Measurements from ENCODE around the gene HSPBP1.

Gene HSPBP1

GRCh38 chr19:55299991-55300390 is 20.1 kb upstream of the HSPBP1 start:
- H3K36me3 ChIP-seq (ENCODE audit: control insufficient read depth in 5 of 5, insufficient read depth in 5 of 5, low read length in 5 of 5): no peaks in the 10 kb centered on the region
- H3K9me3 ChIP-seq (ENCODE audit: control insufficient read depth in 5 of 5, low read length in 5 of 5): no peaks in the 10 kb centered on the region
- no peak overlapping the region for H3K27ac ChIP-seq (ENCODE audit: low read depth, low read length)
- peaks cover 0 to 11% (median 9%) of the 10 kb centered on the region in 5 donors for H3K4me1 ChIP-seq (ENCODE audit: control insufficient read depth in 5 of 5, insufficient read depth in 5 of 5, low read length in 5 of 5)
- H3K27me3 ChIP-seq (ENCODE audit: control insufficient read depth in 5 of 5, insufficient read depth in 4 of 5, low read length in 5 of 5): peaks cover 0 to 6% (median 0%) of the 10 kb centered on the region in 5 donors
- H3K4me3 ChIP-seq (ENCODE audit: low read depth in 1 of 5, low read length in 5 of 5): no peak overlapping the region
- H3K9ac ChIP-seq (ENCODE audit: low read length in 5 of 5): no peak overlapping the region

GRCh38 chr19:55297267-55297666 is 17.4 kb upstream of the HSPBP1 start:
- Histone ChIP-seq H3K4me1 (ENCODE audit: control insufficient read depth in 5 of 5, insufficient read depth in 5 of 5, low read length in 5 of 5) (peaks cover 0 to 11% (median 9%) of the 10 kb centered on the region in 5 donors), H3K4me3 (ENCODE audit: low read depth in 1 of 5, low read length in 5 of 5) (no peak overlapping the region), H3K27me3 (ENCODE audit: control insufficient read depth in 5 of 5, insufficient read depth in 4 of 5, low read length in 5 of 5) (peaks cover 0 to 6% (median 0%) of the 10 kb centered on the region in 5 donors), H3K27ac (ENCODE audit: low read depth, low read length) (no peak overlapping the region), H3K9me3 (ENCODE audit: control insufficient read depth in 5 of 5, low read length in 5 of 5) (no peaks in the 10 kb centered on the region), H3K9ac (ENCODE audit: low read length in 5 of 5) (peak overlapping the region in 1 of 5 donors; percentile 30), H3K36me3 (ENCODE audit: control insufficient read depth in 5 of 5, insufficient read depth in 5 of 5, low read length in 5 of 5) (no peaks in the 10 kb centered on the region)

GRCh38 chr19:55289117-55289796 is 9.3 kb upstream of the HSPBP1 start:
- H3K27ac ChIP-seq (ENCODE audit: low read depth, low read length): no peak overlapping the region

GRCh38 chr19:55287361-55288079 is 7.6 kb upstream of the HSPBP1 start:
- Histone ChIP-seq H3K27ac (ENCODE audit: low read depth, low read length) (no peak overlapping the region), H3K9ac (ENCODE audit: low read length in 5 of 5) (no peak overlapping the region), H3K4me3 (ENCODE audit: low read depth in 1 of 5, low read length in 5 of 5) (no peak overlapping the region), H3K27me3 (ENCODE audit: control insufficient read depth in 5 of 5, insufficient read depth in 4 of 5, low read length in 5 of 5) (peaks cover 8 to 22% (median 14%) of the 10 kb centered on the region in 5 donors), H3K9me3 (ENCODE audit: control insufficient read depth in 5 of 5, low read length in 5 of 5) (no peaks in the 10 kb centered on the region), H3K4me1 (ENCODE audit: control insufficient read depth in 5 of 5, insufficient read depth in 5 of 5, low read length in 5 of 5) (no peaks in the 10 kb centered on the region), H3K36me3 (ENCODE audit: control insufficient read depth in 5 of 5, insufficient read depth in 5 of 5, low read length in 5 of 5) (no peaks in the 10 kb centered on the region)

More at GRCh38 chr19:55289117-55289796, 9.3 kb upstream of the HSPBP1 start:
- Histone ChIP-seq H3K4me1 (ENCODE audit: control insufficient read depth in 5 of 5, insufficient read depth in 5 of 5, low read length in 5 of 5) (no peaks in the 10 kb centered on the region), H3K4me3 (ENCODE audit: low read depth in 1 of 5, low read length in 5 of 5) (no peak overlapping the region), H3K27me3 (ENCODE audit: control insufficient read depth in 5 of 5, insufficient read depth in 4 of 5, low read length in 5 of 5) (peaks cover 0 to 14% (median 5%) of the 10 kb centered on the region in 5 donors), H3K9ac (ENCODE audit: low read length in 5 of 5) (no peak overlapping the region), H3K36me3 (ENCODE audit: control insufficient read depth in 5 of 5, insufficient read depth in 5 of 5, low read length in 5 of 5) (no peaks in the 10 kb centered on the region), H3K9me3 (ENCODE audit: control insufficient read depth in 5 of 5, low read length in 5 of 5) (no peaks in the 10 kb centered on the region)

GRCh38 chr19:55285229-55285890 is 5.5 kb upstream of the HSPBP1 start:
- Histone ChIP-seq H3K36me3 (ENCODE audit: control insufficient read depth in 5 of 5, insufficient read depth in 5 of 5, low read length in 5 of 5) (no peaks in the 10 kb centered on the region), H3K4me3 (ENCODE audit: low read depth in 1 of 5, low read length in 5 of 5) (no peak overlapping the region), H3K27ac (ENCODE audit: low read depth, low read length) (no peak overlapping the region), H3K4me1 (ENCODE audit: control insufficient read depth in 5 of 5, insufficient read depth in 5 of 5, low read length in 5 of 5) (peaks cover 0 to 9% (median 5%) of the 10 kb centered on the region in 5 donors), H3K27me3 (ENCODE audit: control insufficient read depth in 5 of 5, insufficient read depth in 4 of 5, low read length in 5 of 5) (peaks cover 8 to 22% (median 14%) of the 10 kb centered on the region in 5 donors), H3K9ac (ENCODE audit: low read length in 5 of 5) (no peak overlapping the region), H3K9me3 (ENCODE audit: control insufficient read depth in 5 of 5, low read length in 5 of 5) (no peaks in the 10 kb centered on the region)

DNA sequence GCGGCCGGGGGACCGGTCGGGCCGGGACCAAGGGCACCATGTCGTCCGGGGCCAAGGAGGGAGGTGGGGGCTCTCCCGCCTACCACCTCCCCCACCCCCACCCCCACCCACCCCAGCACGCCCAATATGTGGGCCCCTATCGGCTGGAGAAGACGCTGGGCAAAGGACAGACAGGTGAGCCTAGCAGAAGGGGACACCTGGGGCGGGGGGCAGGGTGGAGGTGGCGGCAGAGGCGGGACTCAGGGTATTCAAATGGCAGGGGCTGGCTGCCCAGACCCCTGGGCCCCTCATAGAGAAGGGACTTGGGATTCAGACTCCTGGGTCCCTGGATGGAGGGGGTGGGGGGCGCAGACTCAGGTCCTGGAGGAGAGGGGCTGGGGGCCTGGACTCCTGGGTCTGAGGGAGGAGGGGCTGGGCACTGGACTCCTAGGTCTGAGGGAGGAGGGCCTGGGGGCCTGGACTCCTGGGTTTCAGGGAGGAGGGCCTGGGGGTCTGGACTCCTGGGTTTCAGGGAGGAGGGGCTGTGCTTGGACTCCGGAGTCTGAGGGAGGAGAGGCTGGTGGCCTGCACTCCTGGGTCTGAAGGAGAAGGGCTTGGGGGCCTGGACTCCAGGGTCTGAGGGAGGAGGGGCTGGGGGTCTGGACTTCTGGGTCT is 4.6 kb upstream of the HSPBP1 start:
- no peak overlapping the region for H3K27ac ChIP-seq (ENCODE audit: low read depth, low read length)
- H3K9me3 ChIP-seq (ENCODE audit: control insufficient read depth in 5 of 5, low read length in 5 of 5): no peaks in the 10 kb centered on the region
- H3K27me3 ChIP-seq (ENCODE audit: control insufficient read depth in 5 of 5, insufficient read depth in 4 of 5, low read length in 5 of 5): peaks cover 8 to 22% (median 14%) of the 10 kb centered on the region in 5 donors
- H3K36me3 ChIP-seq (ENCODE audit: control insufficient read depth in 5 of 5, insufficient read depth in 5 of 5, low read length in 5 of 5): no peaks in the 10 kb centered on the region
- H3K9ac ChIP-seq (ENCODE audit: low read length in 5 of 5): no peak overlapping the region
- H3K4me3 ChIP-seq (ENCODE audit: low read depth in 1 of 5, low read length in 5 of 5): no peak overlapping the region
- H3K4me1 ChIP-seq (ENCODE audit: control insufficient read depth in 5 of 5, insufficient read depth in 5 of 5, low read length in 5 of 5): peaks cover 0 to 16% (median 8%) of the 10 kb centered on the region in 5 donors

DNA sequence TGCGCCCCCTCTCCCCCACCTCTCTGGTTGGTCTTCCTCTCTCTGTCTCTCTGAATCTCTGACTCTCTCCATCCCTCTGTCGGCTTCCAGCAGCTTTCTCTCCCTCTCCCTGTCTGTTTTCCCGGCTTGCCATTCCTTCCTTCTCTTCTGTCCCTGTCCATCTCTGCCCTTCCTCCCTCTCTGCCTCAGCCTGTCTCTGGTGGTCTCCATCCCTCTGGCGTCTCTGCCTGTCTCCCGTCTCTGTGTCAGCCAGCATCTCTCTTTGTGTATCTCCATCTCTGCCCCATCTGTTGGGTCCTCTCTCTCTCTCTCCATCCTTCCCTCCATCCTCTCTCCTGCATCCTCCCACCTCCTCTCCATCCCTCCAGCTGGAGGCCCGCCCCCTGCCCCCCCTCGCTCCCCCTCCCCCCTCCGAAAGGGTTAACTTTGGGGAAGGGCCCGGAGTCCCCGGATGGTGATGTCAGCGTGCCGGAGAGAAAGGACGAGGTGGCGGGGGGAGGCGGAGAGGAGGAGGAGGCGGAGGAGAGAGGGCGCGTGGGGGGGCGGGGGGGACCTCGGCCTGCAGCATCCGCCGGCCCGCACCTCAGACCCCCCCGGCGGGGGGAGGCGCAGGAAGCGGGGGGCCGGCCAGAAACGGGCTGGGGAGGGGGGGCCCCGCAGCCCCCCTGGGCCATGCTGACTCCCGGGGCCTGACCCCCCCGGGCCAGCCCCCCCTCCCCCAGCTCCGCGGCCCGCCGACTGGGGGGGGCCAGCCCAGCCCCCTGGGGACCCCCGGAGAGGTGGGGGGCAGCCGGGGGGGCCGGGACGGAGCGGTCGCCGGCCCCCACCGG is 3.9 kb upstream of the HSPBP1 start, which contains the start of gene BRSK1:
BRSK1 (plus strand) TSS at position 450 of the 830 bp plus-strand sequence. CDS start 446 bp downstream, outside the sequence.
- Histone ChIP-seq H3K9ac (ENCODE audit: low read length in 5 of 5) (no peak within 1 kb of the TSS), H3K27ac (ENCODE audit: low read depth, low read length) (no peak within 1 kb of the TSS), H3K9me3 (ENCODE audit: control insufficient read depth in 5 of 5, low read length in 5 of 5) (no peaks in the 10 kb centered on the region), H3K4me1 (ENCODE audit: control insufficient read depth in 5 of 5, insufficient read depth in 5 of 5, low read length in 5 of 5) (peaks cover 0 to 23% (median 14%) of the 10 kb centered on the region in 5 donors), H3K36me3 (ENCODE audit: control insufficient read depth in 5 of 5, insufficient read depth in 5 of 5, low read length in 5 of 5) (no peaks in the 10 kb centered on the region), H3K27me3 (ENCODE audit: control insufficient read depth in 5 of 5, insufficient read depth in 4 of 5, low read length in 5 of 5) (peaks cover 8 to 22% (median 14%) of the 10 kb centered on the region in 5 donors), H3K4me3 (ENCODE audit: low read depth in 1 of 5, low read length in 5 of 5) (no peak within 1 kb of the TSS)

DNA sequence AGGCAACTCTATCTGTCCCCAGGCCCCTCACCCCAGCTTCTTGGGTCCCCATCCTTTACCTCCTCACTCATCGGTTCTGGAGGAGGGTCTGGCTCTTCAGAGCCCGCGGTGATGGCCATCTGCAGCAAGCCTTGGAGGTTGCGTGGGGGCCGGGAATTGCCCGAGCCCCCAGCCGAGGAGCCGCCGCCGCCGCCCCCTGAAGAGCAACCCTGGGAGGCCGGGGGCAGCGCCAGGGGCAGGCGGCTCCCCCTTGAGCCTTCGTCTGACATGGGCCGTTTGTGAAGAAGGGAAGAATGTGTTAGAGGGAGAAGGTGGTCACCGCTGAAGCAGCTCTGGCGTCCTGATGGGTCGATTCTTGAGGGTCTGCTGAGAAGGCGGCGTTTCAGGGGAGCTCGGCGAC is 570 bp downstream of the HSPBP1 start:
- Histone ChIP-seq H3K9me3 (ENCODE audit: control insufficient read depth in 5 of 5, low read length in 5 of 5) (no peaks in the 10 kb centered on the region), H3K4me1 (ENCODE audit: control insufficient read depth in 5 of 5, insufficient read depth in 5 of 5, low read length in 5 of 5) (peaks cover 0 to 23% (median 14%) of the 10 kb centered on the region in 5 donors), H3K36me3 (ENCODE audit: control insufficient read depth in 5 of 5, insufficient read depth in 5 of 5, low read length in 5 of 5) (peaks cover 0 to 30% (median 17%) of the 10 kb centered on the region in 5 donors), H3K27me3 (ENCODE audit: control insufficient read depth in 5 of 5, insufficient read depth in 4 of 5, low read length in 5 of 5) (peaks cover 8 to 11% (median 9%) of the 10 kb centered on the region in 5 donors), H3K4me3 (ENCODE audit: low read depth in 1 of 5, low read length in 5 of 5) (peak overlapping the region; percentile 80 to 98 (median 93)), H3K9ac (ENCODE audit: low read length in 5 of 5) (peak overlapping the region in 4 of 5 donors; percentile 62 to 86 (median 76)), H3K27ac (ENCODE audit: low read depth, low read length) (peak overlapping the region; percentile 37)
